ENCODE measurements around the gene LRRC27.

GRCh38 chr10:132406750-132407149 lies 74.8 kb downstream of the LRRC27 start:
- no peak for TF ChIP-seq CTCF (IDR thresholded peaks at IDR 0.05)
- TF ChIP-seq POLR2A (IDR thresholded peaks at IDR 0.05) = no peak

Data from adrenal gland (tissue), 5 donors.